IMR-90 (cell line): ENCODE measurements around the gene ZG16. TPM values are rescaled to one million over a fixed set of nuclear protein-coding genes. Genes with fewer than 3 reads are reported as not detected.

Experiments used
- CHD1 ChIP-seq: IDR thresholded peaks from 2 replicates; pipeline ENCODE4 v1.6.1; 2012; ENCODE audit warnings: low read depth, low read length, improper control_type of control experiment
- FOS ChIP-seq: fragments of 150-350 bp; IDR thresholded peaks from 2 replicates; pipeline ENCODE4 v1.6.1; 2016; ENCODE audit warnings: low read depth, low read length
- POLR2A ChIP-seq: IDR thresholded peaks from 2 replicates; pipeline ENCODE4 v1.6.1; 2012; ENCODE audit warnings: mild to moderate bottlenecking, low read depth, low read length
- RCOR1 ChIP-seq: IDR thresholded peaks from 2 replicates; pipeline ENCODE4 v1.6.1; 2012; ENCODE audit warnings: mild to moderate bottlenecking, low read length, improper control_type of control experiment; ENCODE audit not compliant: insufficient replicate concordance
- polyA plus RNA-seq, 3 experiments: library from polyadenylated mRNA; depleted of rRNA; stranded (reverse); fragments of >200 nt; gene quantifications; 2 replicates each; pipeline ENCODE4 v1.2.3, GENCODE V29; 2012; ENCODE audit warnings: low replicate concordance in 1 of 3
- total RNA-seq: library from RNA; depleted of rRNA; stranded (reverse); fragments of >200 nt; gene quantifications from 2 replicates; pipeline ENCODE4 v1.2.3, GENCODE V29; 2012
- TF ChIP-seq, protein P1 (sequence below): conservative IDR thresholded peaks from 2 replicates; pipeline ENCODE4 v1.5.1; 2012; ENCODE audit warnings: mild to moderate bottlenecking, low read depth, low read length, improper control_type of control experiment

The ZG16 gene
- total and polyA plus RNA-seq, 2 of the 4 experiments (the other 2 are of a cell fraction): not detected

DNA sequence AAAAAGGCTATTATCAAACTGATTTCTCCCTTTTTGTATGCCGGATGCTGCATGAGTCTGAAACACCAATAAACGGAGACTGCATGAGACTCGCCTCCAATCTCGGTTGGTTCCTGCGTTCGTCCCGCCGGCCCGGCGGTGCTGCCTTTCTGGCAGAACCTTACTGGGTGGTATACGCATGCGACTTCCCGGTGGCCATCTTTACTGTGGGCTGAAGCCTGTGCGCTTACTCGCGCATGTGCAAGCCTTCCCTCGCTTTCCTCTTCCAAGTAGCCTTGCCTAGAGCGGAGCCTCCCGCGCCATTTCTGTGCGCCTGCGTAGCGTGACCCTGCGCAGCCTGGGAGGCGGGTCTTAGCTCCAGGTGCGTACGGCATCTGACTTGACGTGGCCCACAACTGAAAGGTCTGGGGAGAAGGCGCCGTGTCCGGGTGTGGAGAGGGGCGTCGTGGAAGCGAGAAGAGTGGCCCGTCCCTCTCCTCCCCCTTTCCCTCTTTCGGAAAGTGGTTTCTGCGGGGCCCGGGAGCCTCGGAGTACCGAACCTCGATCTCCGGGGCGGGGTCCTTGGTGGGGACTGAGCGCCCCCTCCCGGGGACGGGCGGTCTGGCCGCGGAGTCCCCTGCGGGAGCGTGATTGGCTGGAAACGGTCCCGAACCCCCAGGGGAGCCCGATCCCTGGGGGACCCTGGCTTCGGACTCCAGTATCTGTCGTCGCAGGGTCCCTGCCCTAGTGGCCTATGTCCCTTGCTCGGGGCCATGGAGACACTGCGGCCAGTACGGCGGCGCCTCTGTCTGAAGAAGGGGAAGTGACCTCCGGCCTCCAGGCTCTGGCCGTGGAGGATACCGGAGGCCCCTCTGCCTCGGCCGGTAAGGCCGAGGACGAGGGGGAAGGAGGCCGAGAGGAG, 38.0 kb downstream of the ZG16 start, which contains the start of gene PAGR1 (continued):
- TF ChIP-seq, protein P1, sequence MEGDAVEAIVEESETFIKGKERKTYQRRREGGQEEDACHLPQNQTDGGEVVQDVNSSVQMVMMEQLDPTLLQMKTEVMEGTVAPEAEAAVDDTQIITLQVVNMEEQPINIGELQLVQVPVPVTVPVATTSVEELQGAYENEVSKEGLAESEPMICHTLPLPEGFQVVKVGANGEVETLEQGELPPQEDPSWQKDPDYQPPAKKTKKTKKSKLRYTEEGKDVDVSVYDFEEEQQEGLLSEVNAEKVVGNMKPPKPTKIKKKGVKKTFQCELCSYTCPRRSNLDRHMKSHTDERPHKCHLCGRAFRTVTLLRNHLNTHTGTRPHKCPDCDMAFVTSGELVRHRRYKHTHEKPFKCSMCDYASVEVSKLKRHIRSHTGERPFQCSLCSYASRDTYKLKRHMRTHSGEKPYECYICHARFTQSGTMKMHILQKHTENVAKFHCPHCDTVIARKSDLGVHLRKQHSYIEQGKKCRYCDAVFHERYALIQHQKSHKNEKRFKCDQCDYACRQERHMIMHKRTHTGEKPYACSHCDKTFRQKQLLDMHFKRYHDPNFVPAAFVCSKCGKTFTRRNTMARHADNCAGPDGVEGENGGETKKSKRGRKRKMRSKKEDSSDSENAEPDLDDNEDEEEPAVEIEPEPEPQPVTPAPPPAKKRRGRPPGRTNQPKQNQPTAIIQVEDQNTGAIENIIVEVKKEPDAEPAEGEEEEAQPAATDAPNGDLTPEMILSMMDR: peak; percentile 90
- TF ChIP-seq POLR2A (peak; percentile 49; the same call in 1 of the 2 replicates), FOS (no peak), CHD1 (no peak), RCOR1 (no peak)
